Neuronal stem cell (in vitro differentiated cells): ENCODE results near the gene HAPLN3.

Experiments
- DNase-seq: peaks from one replicate; pipeline ENCODE4 v3.0.0-alpha.2; 2013; ENCODE audit warnings: low spot score
- H2AFZ ChIP-seq: one replicate; pipeline ENCODE4 v1.6.1; 2013; ENCODE audit warnings: mild to moderate bottlenecking, low read length, inconsistent platforms
- H2AK5ac ChIP-seq: 2 replicates; pipeline ENCODE4 v1.6.1; 2013; ENCODE audit warnings: low read depth, mild to moderate bottlenecking, inconsistent platforms, low read length, moderate library complexity, mixed read lengths
- H2BK120ac ChIP-seq: 2 replicates; pipeline ENCODE4 v1.6.1; 2013; ENCODE audit warnings: low read depth, mild to moderate bottlenecking, inconsistent platforms, low read length, moderate library complexity, mixed read lengths
- H2BK12ac ChIP-seq: one replicate; pipeline ENCODE4 v1.6.1; 2013; ENCODE audit warnings: low read length, inconsistent platforms
- H2BK15ac ChIP-seq: 2 replicates; pipeline ENCODE4 v1.6.1; 2013; ENCODE audit warnings: mild to moderate bottlenecking, low read length, inconsistent platforms, mixed read lengths
- H2BK5ac ChIP-seq: one replicate; pipeline ENCODE4 v1.6.1; 2013; ENCODE audit warnings: inconsistent platforms, mild to moderate bottlenecking, low read length, moderate library complexity
- H3K14ac ChIP-seq: one replicate; pipeline ENCODE4 v1.6.1; 2013; ENCODE audit warnings: low read length, inconsistent platforms
- H3K18ac ChIP-seq: 2 replicates; pipeline ENCODE4 v1.6.1; 2013; ENCODE audit warnings: low read length, inconsistent platforms
- H3K23ac ChIP-seq: 2 replicates; pipeline ENCODE4 v1.6.1; 2013; ENCODE audit warnings: low read depth, mild to moderate bottlenecking, mixed read lengths, low read length, inconsistent platforms; ENCODE audit not compliant: poor library complexity
- H3K27ac ChIP-seq: replicated peaks from 3 replicates; pipeline ENCODE4 v1.5.1; 2013; ENCODE audit warnings: low read length, inconsistent platforms
- H3K27me3 ChIP-seq, 3 experiments: 2 replicates each; pipeline ENCODE4 v1.6.1; 2013; ENCODE audit warnings: low read length in 3 of 3, mild to moderate bottlenecking in 2 of 3, inconsistent platforms in 1 of 3, low read depth in 1 of 3, mixed read lengths in 1 of 3, moderate library complexity in 1 of 3; ENCODE audit not compliant: control insufficient read depth in 3 of 3, insufficient read depth in 3 of 3
- H3K36me3 ChIP-seq, 2 donors: replicated peaks in 1 of 2; 2 replicates each; pipeline ENCODE4 v1.6.1; 2013; ENCODE audit warnings: low read length in 2 of 2; ENCODE audit not compliant: control insufficient read depth in 2 of 2, insufficient read depth in 2 of 2
- H3K4ac ChIP-seq: 2 replicates; pipeline ENCODE4 v1.6.1; 2013; ENCODE audit warnings: inconsistent platforms, mild to moderate bottlenecking, low read length, moderate library complexity
- H3K4me1 ChIP-seq, 2 donors: 1 replicate in 1 of 2; 2 replicates in 1 of 2; pipeline ENCODE4 v1.6.1; 2013; ENCODE audit warnings: low read length in 2 of 2, low read depth in 1 of 2; ENCODE audit not compliant: control insufficient read depth in 2 of 2, insufficient read depth in 1 of 2
- H3K4me2 ChIP-seq: one replicate; pipeline ENCODE4 v1.6.1; 2013; ENCODE audit warnings: mild to moderate bottlenecking, low read length, inconsistent platforms; ENCODE audit not compliant: insufficient read depth, poor library complexity, severe bottlenecking
- H3K4me3 ChIP-seq, 2 donors: 2 replicates each; pipeline ENCODE4 v1.5.1; 2013; ENCODE audit warnings: low read length in 2 of 2, mild to moderate bottlenecking in 2 of 2, inconsistent platforms in 1 of 2, moderate library complexity in 1 of 2
- H3K79me1 ChIP-seq: one replicate; pipeline ENCODE4 v1.6.1; 2013; ENCODE audit warnings: low read depth, mild to moderate bottlenecking, inconsistent platforms, low read length, moderate library complexity
- H3K9ac ChIP-seq: one replicate; pipeline ENCODE4 v1.6.1; 2013; ENCODE audit warnings: mild to moderate bottlenecking, low read depth, low read length, inconsistent platforms; ENCODE audit not compliant: poor library complexity
- H3K9me3 ChIP-seq, 2 donors: replicated peaks in 1 of 2; 2 replicates each; pipeline versions ENCODE3 to v1.6.1; 2013; ENCODE audit warnings: low read length in 2 of 2, mild to moderate bottlenecking in 2 of 2, inconsistent platforms in 1 of 2, low read depth in 1 of 2, mixed read lengths in 1 of 2, moderate library complexity in 1 of 2; ENCODE audit not compliant: control insufficient read depth in 2 of 2, insufficient read depth in 1 of 2
- H4K8ac ChIP-seq: one replicate; pipeline ENCODE4 v1.6.1; 2013; ENCODE audit warnings: low read depth, mild to moderate bottlenecking, inconsistent platforms, low read length, moderate library complexity
- H4K91ac ChIP-seq: one replicate; pipeline ENCODE4 v1.6.1; 2013; ENCODE audit warnings: low read length, low read depth, mild to moderate bottlenecking, inconsistent platforms; ENCODE audit not compliant: poor library complexity
- WGBS, 2 donors: extraction: QIAGEN DNeasy Blood & Tissue Kit; methylation state at CpG; one replicate each; pipeline ENCODE4 v1.1.7; 2013; ENCODE audit warnings: missing lambda C conversion rate in 2 of 2, mixed read lengths in 1 of 2; ENCODE audit not compliant: insufficient read length in 2 of 2, insufficient replicate concordance in 1 of 2; ENCODE audit errors: extremely low coverage in 2 of 2; 5-methylcytosine and 5-hydroxymethylcytosine counted together

Gene HAPLN3

DNA sequence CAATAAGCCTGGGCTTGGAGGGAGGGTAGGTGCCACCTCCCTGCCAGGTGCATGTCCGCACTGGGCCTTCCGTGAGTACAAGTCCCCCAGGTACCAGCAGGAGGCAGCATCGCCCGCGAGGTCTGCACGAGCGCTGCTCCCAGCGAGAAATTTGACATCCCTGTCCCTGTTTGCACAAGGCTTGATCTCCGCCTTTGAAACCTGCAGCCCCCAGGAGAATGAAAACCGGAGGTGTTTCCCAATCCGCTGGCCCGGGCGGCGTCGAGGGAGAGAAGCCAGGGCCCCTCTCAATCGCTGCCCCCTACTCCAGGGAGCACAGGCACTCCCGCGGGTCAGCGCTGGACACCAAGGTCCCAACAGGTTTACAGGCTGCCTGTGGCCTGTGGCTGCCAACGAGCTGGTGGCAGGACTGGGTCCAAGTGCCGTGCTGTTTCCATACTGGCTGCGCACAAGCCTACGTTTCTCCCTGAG, 961 bp downstream of the HAPLN3 start:
- H4K91ac ChIP-seq: no peak overlapping the region
- peaks cover 21 to 22% of the 10 kb centered on the region in 2 donors for H3K4me1 ChIP-seq
- H3K36me3 ChIP-seq: peaks cover 0 to 2% of the 10 kb centered on the region in 2 donors
- peak overlapping the region; percentile 84 for H3K18ac ChIP-seq
- no peak overlapping the region for H3K14ac ChIP-seq
- H3K9me3 ChIP-seq: no peaks in the 10 kb centered on the region
- no peak overlapping the region for H2BK12ac ChIP-seq
- H3K27me3 ChIP-seq: peaks cover 0 to 19% (median 12%) of the 10 kb centered on the region in 3 experiments
- H2BK5ac ChIP-seq: no peak overlapping the region
- H4K8ac ChIP-seq: no peak overlapping the region
- DNase-seq: no peak
- H3K9ac ChIP-seq: peak overlapping the region; percentile 79
- no peaks in the 10 kb centered on the region for H3K79me1 ChIP-seq
- no peak overlapping the region for H2BK15ac ChIP-seq
- H2BK120ac ChIP-seq: no peak overlapping the region
- H3K4me2 ChIP-seq: peak overlapping the region; percentile 79
- H3K4ac ChIP-seq: no peak overlapping the region
- no CpG with 5 or more reads among the region's 23 CpGs for WGBS, 2 donors
- peak overlapping the region; percentile 39 to 75 for H3K4me3 ChIP-seq
- peak overlapping the region; percentile 81 for H3K23ac ChIP-seq
- peak overlapping the region; percentile 97 for H2AFZ ChIP-seq
- H3K27ac ChIP-seq: no peak overlapping the region
- H2AK5ac ChIP-seq: no peak overlapping the region

DNA sequence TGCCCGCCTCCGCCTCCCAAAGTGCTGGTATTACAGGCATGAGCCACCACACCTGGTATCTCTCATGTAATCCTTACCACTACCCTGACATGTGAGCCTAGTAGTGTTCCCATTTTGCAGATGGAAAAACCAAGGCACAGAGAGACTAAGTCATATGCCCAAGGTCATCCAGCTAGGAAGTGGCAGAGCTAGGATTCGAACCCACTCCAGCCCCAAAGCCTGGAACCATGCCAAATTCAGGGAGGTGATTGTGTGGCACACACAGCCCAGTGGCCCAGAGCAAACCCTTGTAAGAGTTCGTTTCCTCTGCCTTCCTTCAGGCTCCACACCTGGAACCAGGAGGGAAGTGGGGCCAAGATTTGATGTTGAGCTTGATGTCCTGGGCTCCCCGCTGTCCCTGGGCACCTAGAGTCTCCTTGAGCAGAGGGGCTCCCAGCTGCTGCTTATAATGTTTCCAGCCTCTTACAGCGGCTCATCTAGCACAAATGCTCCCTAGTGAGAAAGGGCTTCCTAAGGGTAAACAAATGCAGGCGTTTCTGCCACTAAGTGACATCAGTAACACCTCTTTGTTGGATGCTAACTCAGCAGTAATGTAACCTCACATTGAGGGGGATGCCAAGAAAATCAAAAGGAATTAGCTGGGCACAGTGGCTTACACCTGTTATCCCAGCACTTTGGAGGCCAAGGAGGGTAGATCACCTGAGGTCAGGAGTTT, 3.6 kb downstream of the HAPLN3 start:
- peaks cover 7 to 13% of the 10 kb centered on the region in 2 donors for H3K4me1 ChIP-seq
- H2BK12ac ChIP-seq: no peak overlapping the region
- no peak overlapping the region for H3K23ac ChIP-seq
- H3K14ac ChIP-seq: no peak overlapping the region
- H2AFZ ChIP-seq: no peak overlapping the region
- H4K91ac ChIP-seq: no peak overlapping the region
- H3K18ac ChIP-seq: no peak overlapping the region
- peaks cover 0 to 19% (median 12%) of the 10 kb centered on the region in 3 experiments for H3K27me3 ChIP-seq
- WGBS, 2 donors: no CpG with 5 or more reads among the region's 7 CpGs
- no peak overlapping the region for H3K9ac ChIP-seq
- H3K79me1 ChIP-seq: no peaks in the 10 kb centered on the region
- H3K4ac ChIP-seq: no peak overlapping the region
- no peak overlapping the region for H3K4me3 ChIP-seq
- no peaks in the 10 kb centered on the region for H3K36me3 ChIP-seq
- no peak overlapping the region for H2BK15ac ChIP-seq
- H2AK5ac ChIP-seq: no peak overlapping the region
- DNase-seq: no peak
- no peak overlapping the region for H3K4me2 ChIP-seq
- H3K9me3 ChIP-seq: no peaks in the 10 kb centered on the region
- H2BK120ac ChIP-seq: no peak overlapping the region
- no peak overlapping the region for H3K27ac ChIP-seq
- no peak overlapping the region for H4K8ac ChIP-seq
- no peak overlapping the region for H2BK5ac ChIP-seq

DNA sequence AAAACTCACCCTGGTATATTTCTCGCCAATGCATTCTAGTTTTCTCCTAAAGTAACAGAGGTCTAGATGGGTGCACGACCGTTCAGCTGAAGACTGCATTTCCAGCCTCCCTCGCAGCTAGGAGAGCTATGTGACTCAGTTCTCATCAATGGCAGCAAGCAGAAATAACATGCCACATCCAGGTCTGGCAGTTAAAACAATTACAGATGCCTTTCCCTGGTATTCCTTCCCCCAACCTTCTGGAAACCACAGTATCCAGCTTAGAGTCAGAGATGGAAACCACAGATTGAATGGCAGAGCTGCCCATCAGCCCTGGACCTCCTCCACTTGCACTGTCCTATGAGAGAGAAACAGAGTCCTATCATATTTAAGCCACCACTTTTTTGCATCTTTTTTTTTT, 4.8 kb downstream of the HAPLN3 start:
- no peak overlapping the region for H3K9ac ChIP-seq
- no peaks in the 10 kb centered on the region for H3K9me3 ChIP-seq
- peaks cover 0 to 17% (median 10%) of the 10 kb centered on the region in 3 experiments for H3K27me3 ChIP-seq
- no peak overlapping the region for H2BK120ac ChIP-seq
- H3K4ac ChIP-seq: no peak overlapping the region
- WGBS, 2 donors: no CpG with 5 or more reads among the region's 4 CpGs
- H2BK12ac ChIP-seq: no peak overlapping the region
- peaks cover 0 to 8% of the 10 kb centered on the region in 2 donors for H3K4me1 ChIP-seq
- H2AFZ ChIP-seq: no peak overlapping the region
- H3K79me1 ChIP-seq: no peaks in the 10 kb centered on the region
- no peak overlapping the region for H4K8ac ChIP-seq
- no peak overlapping the region for H3K4me2 ChIP-seq
- peak overlapping the region; percentile 83 for H4K91ac ChIP-seq
- no peak overlapping the region for H2AK5ac ChIP-seq
- no peak overlapping the region for H3K18ac ChIP-seq
- no peak overlapping the region for H3K4me3 ChIP-seq
- no peak overlapping the region for H3K27ac ChIP-seq
- no peak overlapping the region for H2BK5ac ChIP-seq
- H3K23ac ChIP-seq: no peak overlapping the region
- no peak for DNase-seq
- H2BK15ac ChIP-seq: no peak overlapping the region
- H3K14ac ChIP-seq: no peak overlapping the region
- H3K36me3 ChIP-seq: no peaks in the 10 kb centered on the region

DNA sequence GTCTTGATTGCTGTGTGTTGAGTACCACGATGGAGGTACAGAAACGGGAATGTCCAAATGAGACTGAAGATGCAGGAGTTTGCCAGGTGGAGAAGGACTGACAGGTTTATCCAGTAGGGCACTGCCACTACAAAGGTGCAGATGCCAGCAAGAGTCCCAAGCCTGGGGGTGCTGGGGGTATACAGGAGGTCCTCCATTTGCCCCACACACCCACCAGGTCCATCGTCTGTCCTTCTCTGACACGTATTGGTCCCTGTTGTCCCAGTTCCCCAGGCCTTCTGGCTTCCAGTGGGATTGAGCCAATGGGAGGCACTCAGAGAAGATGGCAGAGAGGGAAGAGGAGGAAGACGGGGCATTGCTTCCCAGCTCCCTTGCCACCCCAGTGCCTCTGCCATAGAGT, 6.6 kb downstream of the HAPLN3 start:
- H3K9me3 ChIP-seq: no peaks in the 10 kb centered on the region
- no peaks in the 10 kb centered on the region for H3K4me1 ChIP-seq
- H3K4me3 ChIP-seq: no peak overlapping the region
- no peak overlapping the region for H3K14ac ChIP-seq
- H3K79me1 ChIP-seq: no peaks in the 10 kb centered on the region
- H4K91ac ChIP-seq: no peak overlapping the region
- H2BK120ac ChIP-seq: no peak overlapping the region
- H3K27ac ChIP-seq: no peak overlapping the region
- H3K4me2 ChIP-seq: no peak overlapping the region
- no peak overlapping the region for H2AK5ac ChIP-seq
- no peak for DNase-seq
- H2BK12ac ChIP-seq: no peak overlapping the region
- H3K4ac ChIP-seq: no peak overlapping the region
- no peaks in the 10 kb centered on the region for H3K27me3 ChIP-seq
- H3K36me3 ChIP-seq: no peaks in the 10 kb centered on the region
- H2BK5ac ChIP-seq: no peak overlapping the region
- no peak overlapping the region for H3K18ac ChIP-seq
- H3K9ac ChIP-seq: no peak overlapping the region
- WGBS, 2 donors: no CpG with 5 or more reads among the region's 5 CpGs
- no peak overlapping the region for H3K23ac ChIP-seq
- no peak overlapping the region for H4K8ac ChIP-seq
- H2AFZ ChIP-seq: no peak overlapping the region
- no peak overlapping the region for H2BK15ac ChIP-seq
